NT2/D1 (cell line): ENCODE results near the gene TTC13.

Experiments used
- DNase-seq: peaks from one replicate; pipeline ENCODE4 v3.0.0-alpha.2; 2011; ENCODE audit warnings: low read depth, low spot score
- H3K27me3 ChIP-seq: 2 replicates; pipeline ENCODE4 v1.6.0; 2011; ENCODE audit warnings: mild to moderate bottlenecking; ENCODE audit not compliant: insufficient read length, insufficient read depth
- H3K36me3 ChIP-seq: 2 replicates; pipeline ENCODE4 v1.6.1; 2011; ENCODE audit warnings: mild to moderate bottlenecking, low read length, mixed read lengths; ENCODE audit not compliant: insufficient read depth, insufficient read length
- H3K4me1 ChIP-seq: 2 replicates; pipeline ENCODE4 v1.5.1; 2011; ENCODE audit not compliant: insufficient read depth, insufficient read length
- H3K4me3 ChIP-seq: 2 replicates; pipeline ENCODE4 v1.5.1; 2011; ENCODE audit warnings: low read depth; ENCODE audit not compliant: insufficient read length
- H3K9ac ChIP-seq: 2 replicates; pipeline ENCODE4 v1.6.0; 2011; ENCODE audit warnings: low read depth; ENCODE audit not compliant: insufficient read length
- H3K9me3 ChIP-seq: 2 replicates; pipeline ENCODE4 v1.5.1; 2011; ENCODE audit warnings: mild to moderate bottlenecking, low read length; ENCODE audit not compliant: insufficient read depth
- SUZ12 ChIP-seq: IDR thresholded peaks from 2 replicates; pipeline ENCODE4 v1.6.1; 2011; ENCODE audit not compliant: insufficient read length, insufficient read depth; ENCODE audit errors: extremely low read depth
- YY1 ChIP-seq: IDR thresholded peaks from 2 replicates; pipeline ENCODE4 v1.6.1; 2011; ENCODE audit not compliant: insufficient read length, insufficient read depth
- ZNF274 ChIP-seq: IDR thresholded peaks from 2 replicates; pipeline ENCODE4 v1.6.1; 2011; ENCODE audit warnings: mild to moderate bottlenecking, low read depth, low read length

TTC13 gene

DNA sequence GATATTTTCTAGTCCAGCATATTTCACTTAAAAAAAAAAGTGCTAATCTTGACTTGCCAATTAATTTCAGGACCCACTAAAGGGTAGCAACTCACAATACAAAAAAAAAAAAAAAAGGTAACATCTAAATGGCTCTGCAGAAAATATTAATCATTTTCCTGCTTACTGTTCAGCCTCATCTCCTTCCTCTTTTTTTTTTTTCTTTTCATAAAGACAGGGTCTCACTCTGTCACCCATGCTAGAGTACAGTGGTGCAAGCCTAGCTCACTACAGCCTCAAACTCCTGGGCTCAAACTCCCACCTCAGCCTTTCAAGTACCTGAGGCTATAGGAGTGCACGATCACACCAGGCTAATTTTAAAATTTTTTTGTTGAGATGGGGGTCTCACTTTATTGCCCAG is 30.4 kb downstream of the TTC13 start:
- TF ChIP-seq ZNF274 (no peak), SUZ12 (no peak), YY1 (no peak)
- H3K9ac ChIP-seq, result no peak overlapping the region
- H3K36me3 ChIP-seq, result no peaks in the 10 kb centered on the region
- H3K9me3 ChIP-seq, result no peaks in the 10 kb centered on the region
- DNase-seq, result no peak
- H3K4me3 ChIP-seq, result no peak overlapping the region
- H3K4me1 ChIP-seq, result no peaks in the 10 kb centered on the region
- no peaks in the 10 kb centered on the region for H3K27me3 ChIP-seq

DNA sequence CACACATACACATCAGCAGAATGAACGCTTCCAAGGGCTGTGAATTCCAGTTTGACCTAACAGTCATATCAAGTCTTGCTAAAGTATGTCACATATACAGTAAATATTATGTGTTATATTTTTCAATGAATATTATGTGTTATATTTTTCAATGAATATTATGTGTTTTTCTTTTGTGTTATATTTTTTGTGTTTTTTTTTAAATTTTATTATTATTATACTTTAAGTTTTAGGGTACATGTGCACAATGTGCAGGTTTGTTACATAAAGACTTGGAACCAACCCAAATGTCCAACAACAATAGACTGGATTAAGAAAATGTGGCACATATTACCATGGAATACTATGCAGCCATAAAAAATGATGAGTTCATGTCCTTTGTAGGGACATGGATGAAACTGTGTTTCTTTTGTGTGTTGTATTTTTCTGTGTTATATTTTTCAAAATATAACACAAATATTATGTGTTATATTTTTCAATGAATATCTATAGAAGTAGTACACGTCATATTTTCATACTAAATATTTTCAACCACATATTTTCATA is 35.5 kb downstream of the TTC13 start:
- Histone ChIP-seq H3K36me3 (no peaks in the 10 kb centered on the region), H3K4me3 (no peak overlapping the region), H3K9ac (no peak overlapping the region), H3K27me3 (no peaks in the 10 kb centered on the region), H3K9me3 (no peaks in the 10 kb centered on the region), H3K4me1 (no peaks in the 10 kb centered on the region)
- TF ChIP-seq YY1, result no peak
- no peak for TF ChIP-seq SUZ12
- TF ChIP-seq ZNF274, result no peak
- DNase-seq, result no peak

DNA sequence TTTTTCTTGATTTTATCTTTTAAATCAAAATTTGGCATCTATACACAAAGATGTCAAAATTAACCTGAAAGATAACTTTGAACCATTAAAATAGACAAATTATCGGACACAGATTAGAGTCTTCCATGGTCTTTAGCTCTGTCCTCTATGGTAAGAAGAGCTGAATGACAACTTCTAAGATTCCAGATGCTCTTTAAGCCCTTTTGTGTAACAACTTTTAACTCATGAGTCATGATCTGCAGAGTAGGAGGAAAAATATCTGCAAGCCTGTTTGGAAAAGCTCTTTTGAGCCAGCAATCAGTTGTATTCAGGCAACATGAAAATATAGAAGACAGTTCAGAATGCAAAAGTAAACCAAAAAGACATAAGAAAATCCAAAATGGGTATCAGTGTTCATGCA is 37.8 kb downstream of the TTC13 start:
- Histone ChIP-seq H3K9me3 (no peaks in the 10 kb centered on the region), H3K4me1 (no peaks in the 10 kb centered on the region), H3K9ac (no peak overlapping the region), H3K4me3 (no peak overlapping the region), H3K36me3 (no peaks in the 10 kb centered on the region), H3K27me3 (no peaks in the 10 kb centered on the region)
- no peak for TF ChIP-seq SUZ12
- no peak for TF ChIP-seq YY1
- TF ChIP-seq ZNF274, result no peak
- DNase-seq, result no peak

DNA sequence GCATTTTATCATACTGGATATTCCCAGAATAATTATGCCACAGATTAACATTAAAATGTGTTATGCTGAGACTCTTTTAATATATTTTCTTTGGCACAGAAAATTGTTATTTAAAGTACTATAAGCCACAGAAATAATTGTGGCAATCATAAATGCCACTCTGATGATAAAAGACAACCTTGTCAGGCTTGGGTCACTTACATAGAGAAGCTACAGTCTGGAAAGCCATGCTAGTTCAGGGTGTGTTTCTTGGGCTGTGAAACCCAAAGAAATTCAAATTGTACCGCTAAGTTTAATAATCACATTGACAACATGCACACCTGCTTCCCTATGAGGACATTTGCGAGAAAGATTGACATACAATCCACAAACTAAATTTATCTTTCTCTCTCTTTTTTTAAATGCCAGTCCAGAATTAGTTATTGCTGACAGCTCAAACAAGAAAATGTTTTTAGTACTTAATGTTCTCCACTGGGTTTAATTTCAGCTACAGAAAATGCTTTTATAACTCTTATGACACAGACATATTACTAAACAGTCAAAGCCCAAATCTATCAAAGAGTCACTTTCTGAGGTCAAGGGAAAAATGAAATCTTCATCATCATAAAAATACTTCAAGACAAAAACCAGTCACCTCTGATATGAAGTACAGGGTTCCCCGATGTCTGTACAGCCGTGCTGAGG is 38.7 kb downstream of the TTC13 start:
- DNase-seq, result no peak
- H3K9me3 ChIP-seq, result no peaks in the 10 kb centered on the region
- no peaks in the 10 kb centered on the region for H3K36me3 ChIP-seq
- H3K27me3 ChIP-seq, result no peaks in the 10 kb centered on the region
- no peak overlapping the region for H3K9ac ChIP-seq
- H3K4me3 ChIP-seq, result no peak overlapping the region
- no peak for TF ChIP-seq YY1
- no peak for TF ChIP-seq SUZ12
- no peak for TF ChIP-seq ZNF274
- H3K4me1 ChIP-seq, result no peaks in the 10 kb centered on the region

DNA sequence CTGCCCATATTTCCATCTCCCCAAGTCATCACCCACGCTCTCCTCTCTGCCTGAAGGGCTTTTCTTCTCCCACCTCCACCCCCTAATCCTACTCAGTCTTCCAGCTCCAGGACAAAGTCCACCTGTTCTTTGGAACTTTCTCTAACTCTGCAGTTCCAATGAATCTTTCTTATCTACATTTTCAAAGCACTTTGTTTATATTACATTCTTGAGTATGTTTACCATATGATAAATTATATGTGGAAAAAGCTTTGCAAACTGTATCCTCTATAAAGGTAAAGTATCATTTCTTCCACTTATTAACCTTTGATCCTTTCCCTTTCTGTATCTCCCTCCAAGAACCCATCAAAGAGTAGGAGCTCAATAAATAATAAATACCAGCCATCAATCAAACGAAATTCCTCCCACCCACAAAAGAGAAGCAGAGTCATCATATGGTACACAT is 39.7 kb downstream of the TTC13 start:
- Histone ChIP-seq H3K36me3 (no peaks in the 10 kb centered on the region), H3K27me3 (no peaks in the 10 kb centered on the region), H3K9ac (no peak overlapping the region), H3K4me3 (no peak overlapping the region), H3K4me1 (no peaks in the 10 kb centered on the region), H3K9me3 (no peaks in the 10 kb centered on the region)
- no peak for DNase-seq
- no peak for TF ChIP-seq ZNF274
- TF ChIP-seq YY1, result no peak
- TF ChIP-seq SUZ12, result no peak

DNA sequence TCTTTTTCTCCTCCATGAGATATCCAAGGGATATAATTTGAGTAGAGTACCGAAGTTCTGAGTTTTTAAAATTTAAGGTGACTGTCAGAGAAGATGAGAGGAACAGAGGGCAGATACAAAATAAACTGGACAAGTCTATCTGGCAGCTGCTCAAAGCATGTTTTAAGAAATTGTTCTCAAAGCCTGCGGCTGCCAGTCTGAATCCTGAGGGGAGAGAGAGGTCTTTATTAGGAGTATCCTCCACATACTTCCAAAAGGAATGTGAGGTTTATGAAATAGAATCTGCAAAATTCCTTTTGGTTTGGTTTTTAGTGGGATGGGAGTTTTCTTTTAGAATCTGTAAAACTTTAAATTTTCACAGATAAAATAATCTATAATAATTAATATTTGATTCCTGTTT is 41.3 kb downstream of the TTC13 start:
- Histone ChIP-seq H3K4me3 (no peak overlapping the region), H3K36me3 (no peaks in the 10 kb centered on the region), H3K4me1 (no peaks in the 10 kb centered on the region), H3K9ac (no peak overlapping the region), H3K27me3 (no peaks in the 10 kb centered on the region), H3K9me3 (no peaks in the 10 kb centered on the region)
- DNase-seq, result no peak
- no peak for TF ChIP-seq SUZ12
- TF ChIP-seq ZNF274, result no peak
- no peak for TF ChIP-seq YY1

DNA sequence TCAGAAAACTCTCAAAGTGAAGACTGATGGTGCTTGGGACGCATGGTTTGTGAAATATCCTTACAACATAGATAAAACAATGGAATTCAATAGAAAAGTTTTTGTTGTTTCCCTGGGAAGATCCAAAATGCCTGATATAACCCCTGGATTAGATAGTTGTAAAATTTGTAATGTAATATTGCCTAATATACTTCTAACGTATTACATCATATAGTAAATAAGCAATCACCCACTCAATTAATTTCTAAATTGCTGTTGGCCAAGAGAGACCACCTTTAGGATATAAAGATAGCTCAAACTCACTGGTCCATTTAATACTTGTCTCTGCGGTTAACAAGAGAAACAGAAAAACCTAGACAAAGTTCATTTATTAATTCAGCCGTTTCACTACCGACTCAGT is 42.2 kb downstream of the TTC13 start:
- Histone ChIP-seq H3K36me3 (peaks cover 2% of the 10 kb centered on the region), H3K9me3 (no peaks in the 10 kb centered on the region), H3K9ac (no peak overlapping the region), H3K4me3 (no peak overlapping the region), H3K4me1 (no peaks in the 10 kb centered on the region), H3K27me3 (no peaks in the 10 kb centered on the region)
- no peak for DNase-seq
- no peak for TF ChIP-seq YY1
- no peak for TF ChIP-seq ZNF274
- TF ChIP-seq SUZ12, result no peak
